ACHN (cell line): ENCODE data around the gene BROX.

Experiments used
- DNase-seq: peaks from one replicate; pipeline ENCODE4 v3.0.0-alpha.2; 2015
- in situ Hi-C: cut with HindIII; loops from 2 replicates; pipeline ENCODE4 v1.10.0; 2017; ENCODE audit warnings: low sequenced_read_pairs, low pct_ligation_motif_present, low pct_unique_long_range_greater_than_20kb

Gene BROX

DNA sequence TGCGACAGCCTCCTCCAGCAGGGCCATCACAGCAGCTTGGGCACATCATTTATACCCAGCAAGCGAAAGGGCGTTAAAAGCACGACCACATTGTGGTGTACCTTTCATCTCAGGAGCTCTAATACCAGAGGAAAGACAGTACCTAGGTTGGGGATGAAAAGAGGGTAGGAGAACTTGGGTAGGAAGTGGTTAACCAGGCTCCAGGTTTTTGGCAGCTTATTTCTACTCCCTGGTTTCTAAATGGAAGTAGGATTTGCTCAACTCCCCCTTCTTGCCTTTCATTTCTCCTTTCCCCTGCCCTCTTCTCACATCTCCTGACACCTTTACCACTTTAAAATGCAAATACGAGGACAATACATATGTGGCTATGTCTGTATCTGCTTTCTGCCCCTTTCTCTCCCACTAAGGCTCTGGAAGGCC, 54.8 kb downstream of the BROX start:
- DNase-seq: no peak
- in situ Hi-C loops: no loop called here

DNA sequence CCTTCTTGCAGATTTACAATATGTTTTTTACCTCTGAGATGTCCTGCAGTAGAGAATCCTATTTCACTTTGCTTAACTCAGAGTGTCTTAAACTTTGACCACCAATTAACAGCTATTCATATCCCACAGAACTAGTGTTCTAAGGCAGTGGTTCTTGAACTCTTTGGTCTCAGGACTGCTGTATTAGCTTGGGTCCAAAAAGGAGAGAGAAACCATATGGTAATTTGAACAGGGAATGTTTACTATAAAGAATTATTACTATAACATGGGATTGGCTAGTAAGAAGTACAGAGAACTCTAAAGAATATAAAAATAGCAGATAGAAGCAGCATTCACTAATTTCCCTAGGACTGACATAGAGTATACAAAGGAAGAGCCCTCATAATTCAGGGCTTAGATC, 56.2 kb downstream of the BROX start:
- no peak for DNase-seq
- in situ Hi-C loops: no loop called here

DNA sequence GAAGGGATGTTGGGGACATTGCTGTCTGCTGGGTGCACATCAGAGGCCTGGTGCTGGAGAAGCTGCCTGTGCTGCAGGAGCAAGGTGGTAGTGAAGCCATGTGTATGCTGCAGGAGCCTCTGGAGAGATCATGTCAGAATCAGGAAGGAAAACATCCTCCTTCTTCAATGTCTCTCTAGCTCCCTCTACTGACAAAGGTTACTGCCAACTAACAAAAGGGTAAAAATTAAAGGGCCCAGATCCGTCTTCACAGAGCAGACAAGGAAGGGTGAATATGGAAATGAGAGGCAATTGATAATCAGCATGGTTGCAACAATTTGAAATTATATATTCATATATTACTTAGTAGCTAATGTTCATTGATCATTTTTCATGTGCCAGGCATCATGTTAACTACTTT, 56.8 kb downstream of the BROX start:
- in situ Hi-C loops: no loop called here
- DNase-seq: peak; percentile 23

DNA sequence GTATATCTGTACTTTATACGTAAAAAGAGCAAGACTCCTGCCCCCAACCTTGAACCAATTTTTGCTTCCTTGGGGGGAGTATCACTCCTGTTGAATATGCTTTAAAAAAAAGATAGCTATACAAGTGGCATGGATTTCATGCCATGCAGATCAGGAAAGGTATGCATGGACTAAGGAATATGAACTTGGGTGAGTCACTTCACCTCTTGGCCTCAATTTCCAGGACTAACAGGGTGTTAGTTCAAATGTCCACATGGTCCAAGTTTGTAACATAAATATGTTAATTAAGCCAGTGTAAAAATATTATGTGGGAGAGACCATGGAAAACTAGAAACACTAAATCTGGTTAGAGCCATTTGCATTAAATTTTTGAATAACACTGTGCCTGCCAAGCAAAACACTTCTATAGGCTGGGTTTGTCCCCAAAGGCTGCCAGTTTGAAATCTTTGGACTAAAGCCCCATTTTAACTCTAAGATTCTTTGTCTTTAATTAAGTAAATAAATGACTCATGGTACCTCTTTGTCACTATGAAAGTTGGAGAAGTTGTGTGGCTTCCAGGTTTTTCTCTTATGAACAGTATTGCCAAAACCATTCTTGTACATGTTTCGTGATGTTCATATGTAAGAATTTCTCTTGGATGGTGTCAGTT, 57.7 kb downstream of the BROX start:
- in situ Hi-C loops: no loop called here
- DNase-seq: no peak

DNA sequence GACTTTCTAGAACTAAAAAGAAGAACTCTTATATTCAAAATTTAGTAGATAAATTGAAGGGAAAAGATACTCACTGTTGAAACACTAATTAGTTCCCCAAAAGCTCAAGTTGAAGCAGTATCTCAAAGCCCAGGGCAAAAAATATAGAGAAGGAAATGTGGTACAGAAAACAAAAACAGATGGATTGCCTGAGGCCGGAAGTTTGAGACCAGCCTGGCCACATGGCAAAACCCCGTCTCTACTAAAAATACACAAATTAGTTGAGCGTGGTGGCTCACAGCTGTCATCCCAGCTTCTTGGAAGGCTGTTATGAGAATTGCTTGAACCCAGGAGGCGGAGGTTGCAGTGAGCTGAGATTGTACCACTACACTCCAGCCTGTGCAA, 60.6 kb downstream of the BROX start:
- in situ Hi-C loops: no loop called here
- DNase-seq: no peak

DNA sequence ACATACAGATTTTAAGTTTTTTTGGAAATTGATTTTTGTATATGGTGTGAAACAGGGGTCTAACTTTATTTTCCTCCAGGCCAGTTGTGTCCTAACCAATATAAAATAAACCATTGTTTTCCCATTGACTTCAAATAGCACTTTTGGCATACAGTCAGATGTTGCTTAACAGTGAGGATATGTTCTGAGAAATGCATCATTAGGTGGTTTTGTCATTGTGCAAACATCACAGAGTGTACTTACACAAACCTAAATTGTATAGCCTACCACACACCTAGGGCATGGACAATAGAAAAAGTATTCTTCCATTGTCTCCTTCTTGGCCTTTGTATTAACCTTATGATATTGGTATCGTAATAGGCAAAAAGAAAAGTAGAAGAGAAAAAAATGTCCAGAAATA, 65.1 kb downstream of the BROX start:
- in situ Hi-C loops: no loop called here
- no peak for DNase-seq

DNA sequence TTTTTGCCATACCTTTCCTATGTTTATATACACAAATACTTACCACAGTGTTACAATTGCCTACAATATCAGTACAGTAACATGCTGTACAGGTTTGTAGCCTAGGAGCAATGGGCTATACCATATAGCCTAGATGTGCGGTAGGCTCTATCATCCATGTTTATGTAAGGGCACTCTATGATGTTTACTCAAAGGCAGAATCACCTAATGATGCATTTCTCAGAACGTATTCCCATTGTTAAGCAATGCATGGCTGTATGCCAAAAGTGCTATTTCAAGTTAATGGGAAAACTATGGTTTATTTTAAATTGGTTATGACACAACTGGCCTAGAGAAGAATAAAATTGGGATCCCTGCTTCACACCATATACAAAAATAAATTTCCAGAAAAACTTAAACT, 65.6 kb downstream of the BROX start:
- in situ Hi-C loops: no loop called here
- no peak for DNase-seq

DNA sequence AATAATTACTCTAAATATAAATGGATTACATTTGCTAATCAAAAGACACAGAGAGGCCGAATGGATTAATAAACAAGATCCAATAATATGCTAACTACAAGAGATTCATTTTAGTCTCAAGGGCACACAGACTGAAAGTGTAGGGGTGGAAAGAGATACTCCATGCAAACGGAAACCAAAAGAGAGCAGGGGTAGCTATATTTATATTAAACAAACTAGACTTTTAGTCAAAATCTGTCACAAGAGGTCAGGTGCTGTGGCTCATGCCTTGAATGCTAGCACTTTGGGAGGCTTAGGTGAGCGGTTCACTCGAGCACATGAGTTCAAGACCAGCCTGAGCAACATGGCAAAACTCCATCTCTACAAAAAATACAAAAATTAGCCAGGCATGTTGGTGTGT, 68.9 kb downstream of the BROX start:
- in situ Hi-C loops: no loop called here
- DNase-seq: no peak

DNA sequence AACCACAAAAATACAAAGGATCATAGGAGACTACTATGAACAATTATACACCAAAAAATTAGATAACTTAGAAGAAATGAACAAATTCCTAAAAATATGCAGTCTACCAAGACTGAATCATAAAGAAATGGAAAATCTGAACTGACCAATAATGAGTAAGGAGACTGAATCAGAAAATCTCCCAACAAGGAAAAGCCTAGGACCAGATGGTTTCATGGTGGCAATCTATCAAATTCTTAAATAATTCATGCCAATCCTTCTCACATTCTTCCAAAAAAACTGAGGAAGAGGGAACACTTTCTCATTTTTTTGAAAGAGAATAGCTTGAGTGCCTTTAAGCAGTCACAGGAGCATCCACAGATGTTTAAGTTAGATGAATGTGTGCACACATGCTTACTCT, 70.7 kb downstream of the BROX start:
- in situ Hi-C loops: no loop called here
- no peak for DNase-seq

DNA sequence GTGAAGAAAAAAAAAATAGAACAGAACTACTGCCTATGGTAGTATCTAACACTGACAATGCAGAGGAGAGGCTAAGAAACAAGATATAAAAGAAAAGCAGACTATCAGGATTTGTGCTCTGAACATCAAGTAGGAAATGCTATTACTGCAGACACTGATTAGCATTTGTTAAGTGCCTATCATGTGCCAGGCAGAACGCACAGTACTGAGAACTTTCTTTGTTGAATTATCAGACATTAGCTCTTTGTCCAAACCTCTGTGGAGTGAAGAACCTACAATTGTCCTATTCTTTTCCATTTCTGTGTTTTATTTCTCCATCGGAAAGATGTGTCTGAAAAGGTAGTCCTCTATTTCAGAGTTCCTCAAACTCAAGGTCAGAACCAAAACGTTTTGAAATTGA, 72.0 kb downstream of the BROX start:
- in situ Hi-C loops: no loop called here
- no peak for DNase-seq
